Sigmoid colon (tissue), 7 donors: ENCODE data around the gene GABRB1. TPM values are rescaled to one million over a fixed set of nuclear protein-coding genes. Genes with fewer than 3 reads are reported as not detected.

ENCODE experiments used
- DNase-seq: peaks from one replicate; pipeline ENCODE4 v3.0.0-alpha.2; 2019
- H3K27ac ChIP-seq, 4 donors: fragments of 200-600 bp; sonication (generic); one replicate each; pipeline ENCODE4 v1.5.1; 2016 to 2019; ENCODE audit warnings: mild to moderate bottlenecking in 1 of 4
- H3K27me3 ChIP-seq, 3 donors: fragments of 200-600 bp; sonication (generic); one replicate each; pipeline ENCODE4 v1.5.1; 2019; ENCODE audit warnings: mild to moderate bottlenecking in 1 of 3
- H3K36me3 ChIP-seq, 4 donors: fragments of 200-600 bp; sonication (generic); one replicate each; pipeline ENCODE4 v1.5.1; 2016 to 2019
- H3K4me1 ChIP-seq, 4 donors: fragments of 200-600 bp; sonication (generic); one replicate each; pipeline ENCODE4 v1.5.1; 2017 to 2019
- H3K4me3 ChIP-seq, 4 donors: fragments of 200-600 bp; sonication (generic); one replicate each; pipeline ENCODE4 v1.5.1; 2017 to 2019; ENCODE audit warnings: mild to moderate bottlenecking in 2 of 4, moderate library complexity in 1 of 4
- H3K9me3 ChIP-seq, 4 donors: fragments of 200-600 bp in 3 of 4; sonication (generic) in 3 of 4; one replicate each; pipeline versions ENCODE4 v1.5.1 to v1.6.1; 2013 to 2019
- CTCF ChIP-seq, 4 experiments: fragments of 450-650 bp in 3 of 4; fragments of 200-600 bp in 1 of 4; IDR thresholded peaks; one replicate each; pipeline ENCODE4 v1.5.1; 2016 to 2019; ENCODE audit warnings: antibody characterized with exemption in 4 of 4, mild to moderate bottlenecking in 3 of 4, moderate library complexity in 2 of 4
- EP300 ChIP-seq, 4 donors: sonication (generic); formaldehyde crosslinking; IDR thresholded peaks; one replicate each; pipeline ENCODE4 v1.6.1; 2017; ENCODE audit warnings: antibody characterized with exemption in 4 of 4
- POLR2A ChIP-seq, 2 donors: fragments of 450-650 bp; IDR thresholded peaks; one replicate each; pipeline ENCODE4 v1.6.1; 2016; ENCODE audit warnings: antibody characterized with exemption in 2 of 2, mild to moderate bottlenecking in 2 of 2, moderate library complexity in 2 of 2
- POLR2AphosphoS5 ChIP-seq, 4 donors: sonication (generic); formaldehyde crosslinking; IDR thresholded peaks; one replicate each; pipeline ENCODE4 v1.6.1; 2017; ENCODE audit warnings: antibody characterized with exemption in 4 of 4
- WGBS, 2 donors: extraction: QIAGEN DNeasy Blood & Tissue Kit; methylation state at CpG; one replicate each; pipeline ENCODE4 v1.1.7; 2013; 5-methylcytosine and 5-hydroxymethylcytosine counted together
- intact Hi-C: fragments of 100-400 bp; cut with DNase I; formaldehyde crosslinking; loops from one replicate; pipeline ENCODE4 v1.15.1; 2023
- polyA plus RNA-seq, 3 donors: library from polyadenylated mRNA; stranded (reverse); fragments of 200-250 nt; gene quantifications; one replicate each; pipeline ENCODE4 v1.2.3, GENCODE V29; 2013
- total RNA-seq, 4 donors: library from RNA; depleted of rRNA; stranded (reverse); fragments of >200 nt; gene quantifications; one replicate each; pipeline ENCODE4 v1.1.0, GENCODE V29; 2016
- donor health status: healthy with polysubstance abuse.
- donor health status: Bipolar disorder and iron deficiency.
- donor health status: healthy.

GABRB1 gene
- total and polyA plus RNA-seq, 7 donors, result 0.22 to 1.7 (median 0.49) TPM; not detected in 2

- Histone ChIP-seq H3K9me3 (no peaks in the 10 kb centered on the region), H3K36me3 (no peaks in the 10 kb centered on the region), H3K27me3 (no peaks in the 10 kb centered on the region), H3K4me3 (no peak overlapping the region), H3K4me1 (no peaks in the 10 kb centered on the region), H3K27ac (no peak overlapping the region)
- WGBS, 2 donors, result 36 to 61% methylated on average over 1 of the region's 1 CpG
- no peak for DNase-seq
- intact Hi-C loops, result no loop called here
- TF ChIP-seq EP300 (IDR thresholded peaks at IDR 0.05) (no peak), CTCF (IDR thresholded peaks at IDR 0.05) (no peak), POLR2A (IDR thresholded peaks at IDR 0.05) (no peak), POLR2AphosphoS5 (IDR thresholded peaks at IDR 0.05) (no peak)
Observed at GRCh38 chr4:47410271-47410670, 378.9 kb downstream of the GABRB1 start.

- Histone ChIP-seq H3K27me3 (no peaks in the 10 kb centered on the region), H3K36me3 (no peaks in the 10 kb centered on the region), H3K27ac (no peak overlapping the region), H3K4me1 (no peaks in the 10 kb centered on the region), H3K4me3 (no peak overlapping the region), H3K9me3 (no peaks in the 10 kb centered on the region)
- intact Hi-C loops, result no loop called here
- no peak for DNase-seq
- WGBS, 2 donors, result 22 to 32% methylated on average over 2 of the region's 2 CpGs
- TF ChIP-seq POLR2AphosphoS5 (IDR thresholded peaks at IDR 0.05) (no peak), CTCF (IDR thresholded peaks at IDR 0.05) (no peak), EP300 (IDR thresholded peaks at IDR 0.05) (no peak), POLR2A (IDR thresholded peaks at IDR 0.05) (no peak)
Observed at GRCh38 chr4:47413521-47413920, 382.2 kb downstream of the GABRB1 start.

GRCh38 chr4:47415719-47416118 is 384.4 kb downstream of the GABRB1 start:
- Histone ChIP-seq H3K27me3 (no peaks in the 10 kb centered on the region), H3K36me3 (no peaks in the 10 kb centered on the region), H3K4me3 (no peak overlapping the region), H3K4me1 (no peaks in the 10 kb centered on the region), H3K27ac (no peak overlapping the region), H3K9me3 (no peaks in the 10 kb centered on the region)
- DNase-seq, result no peak
- TF ChIP-seq POLR2A (IDR thresholded peaks at IDR 0.05), result no peak
- TF ChIP-seq CTCF (IDR thresholded peaks at IDR 0.05), result no peak
- no peak for TF ChIP-seq EP300 (IDR thresholded peaks at IDR 0.05)
- no peak for TF ChIP-seq POLR2AphosphoS5 (IDR thresholded peaks at IDR 0.05)
- intact Hi-C loops, result no loop called here

GRCh38 chr4:47418147-47418546 is 386.8 kb downstream of the GABRB1 start:
- 60 to 65% methylated on average over 2 of the region's 2 CpGs for WGBS, 2 donors
- no peaks in the 10 kb centered on the region for H3K9me3 ChIP-seq
- no peaks in the 10 kb centered on the region for H3K4me1 ChIP-seq
- DNase-seq, result no peak
- H3K27ac ChIP-seq, result no peak overlapping the region
- no peaks in the 10 kb centered on the region for H3K27me3 ChIP-seq
- intact Hi-C loops, result no loop called here
- TF ChIP-seq EP300 (IDR thresholded peaks at IDR 0.05) (no peak), POLR2A (IDR thresholded peaks at IDR 0.05) (no peak), POLR2AphosphoS5 (IDR thresholded peaks at IDR 0.05) (no peak), CTCF (IDR thresholded peaks at IDR 0.05) (no peak)
- H3K4me3 ChIP-seq, result no peak overlapping the region
- H3K36me3 ChIP-seq, result no peaks in the 10 kb centered on the region

- WGBS, 2 donors, result 53 to 58% methylated on average over 2 of the region's 2 CpGs
- intact Hi-C loops, result no loop called here
- Histone ChIP-seq H3K27ac (no peak overlapping the region), H3K36me3 (no peaks in the 10 kb centered on the region), H3K4me3 (no peak overlapping the region), H3K4me1 (no peaks in the 10 kb centered on the region), H3K9me3 (no peaks in the 10 kb centered on the region), H3K27me3 (no peaks in the 10 kb centered on the region)
- no peak for DNase-seq
- TF ChIP-seq POLR2A (IDR thresholded peaks at IDR 0.05) (no peak), EP300 (IDR thresholded peaks at IDR 0.05) (no peak), POLR2AphosphoS5 (IDR thresholded peaks at IDR 0.05) (no peak), CTCF (IDR thresholded peaks at IDR 0.05) (no peak)
Observed at GRCh38 chr4:47419296-47419695, 387.9 kb downstream of the GABRB1 start.
